B cell (primary cell): ENCODE measurements around the gene ZNF516. TPM values are rescaled to one million over a fixed set of nuclear protein-coding genes. Genes with fewer than 3 reads are reported as not detected.

ENCODE experiments used
- ATAC-seq: fragments of 200-7000 bp; cut with Tn5 transposase; one replicate; pipeline ENCODE4 v1.10.0; 2021; ENCODE audit warnings: low read depth, mild to moderate bottlenecking, moderate number of reproducible peaks, moderate library complexity
- CTCF ChIA-PET: fragments of 350-600 bp; sonication (Branson Sonifier 250); formaldehyde crosslinking; loops from one replicate; lab custom pipeline; 2021; ENCODE audit warnings: antibody characterized with exemption, inconsistent platforms; lab: Charles Lee
- POLR2A ChIA-PET: fragments of 350-600 bp; sonication (Branson Sonifier 250); formaldehyde crosslinking; loops from one replicate; lab custom pipeline; 2021; ENCODE audit warnings: antibody characterized with exemption; lab: Charles Lee
- DNase-seq: peaks from one replicate; pipeline ENCODE4 v3.0.0; 2013
- H2AFZ ChIP-seq: 2 replicates; pipeline ENCODE4 v1.6.1; 2012; ENCODE audit warnings: mild to moderate bottlenecking, low read depth, low read length; ENCODE audit not compliant: insufficient read depth, poor library complexity, severe bottlenecking
- H3K27ac ChIP-seq, 2 donors: 1 replicate in 1 of 2; 2 replicates in 1 of 2; pipeline ENCODE4 v1.5.1; 2012 to 2013; ENCODE audit warnings: low read length in 2 of 2, mild to moderate bottlenecking in 2 of 2, moderate library complexity in 1 of 2
- H3K27me3 ChIP-seq, 4 experiments: fragments of 200-600 bp in 1 of 4; sonication (generic) in 1 of 4; replicated peaks in 1 of 4; 1 replicate in 2 of 4; 2 replicates in 2 of 4; pipeline versions ENCODE4 v1.6.1 to v1.7.0; 2013 to 2016; ENCODE audit warnings: low read length in 3 of 4, mild to moderate bottlenecking in 2 of 4, mixed read lengths in 1 of 4, moderate library complexity in 1 of 4; ENCODE audit not compliant: insufficient read depth in 4 of 4, control insufficient read depth in 3 of 4; ENCODE audit errors: control extremely low read depth in 1 of 4
- H3K36me3 ChIP-seq, 2 experiments: replicated peaks in 1 of 2; 1 replicate in 1 of 2; 2 replicates in 1 of 2; pipeline versions ENCODE4 v1.6.1 to v1.7.1; 2013; ENCODE audit warnings: low read length in 1 of 2; ENCODE audit not compliant: insufficient read depth in 2 of 2, control insufficient read depth in 1 of 2; ENCODE audit errors: control extremely low read depth in 1 of 2, extremely low read depth in 1 of 2
- H3K4me1 ChIP-seq, 2 donors: fragments of 200-600 bp in 1 of 2; sonication (generic) in 1 of 2; 1 replicate in 1 of 2; 2 replicates in 1 of 2; pipeline versions ENCODE4 v1.5.1 to v1.6.1; 2013 to 2017; ENCODE audit warnings: low read length in 2 of 2; ENCODE audit not compliant: control insufficient read depth in 2 of 2, insufficient read depth in 2 of 2
- H3K4me2 ChIP-seq: replicated peaks from 2 replicates; pipeline ENCODE3; 2012; ENCODE audit warnings: mild to moderate bottlenecking, low read depth, low read length; ENCODE audit not compliant: poor library complexity, severe bottlenecking
- H3K4me3 ChIP-seq, 5 experiments: fragments of 200-600 bp in 1 of 5; sonication (generic) in 1 of 5; 1 replicate in 3 of 5; 2 replicates in 2 of 5; pipeline versions ENCODE4 v1.5.1 to v1.7.0; 2011 to 2016; ENCODE audit warnings: low read length in 4 of 5, mild to moderate bottlenecking in 4 of 5, low read depth in 2 of 5, control low read depth in 1 of 5, moderate library complexity in 1 of 5; ENCODE audit not compliant: insufficient read depth in 1 of 5; ENCODE audit errors: control extremely low read depth in 1 of 5, extremely low read depth in 1 of 5
- H3K79me2 ChIP-seq: fragments of 200-600 bp; sonication (generic); one replicate; pipeline ENCODE4 v1.6.0; 2016; ENCODE audit warnings: low read length; ENCODE audit not compliant: control insufficient read depth, insufficient read depth
- H3K9ac ChIP-seq: fragments of 200-600 bp; sonication (generic); 2 replicates; pipeline ENCODE4 v1.6.1; 2017; ENCODE audit warnings: mild to moderate bottlenecking, low read length, moderate library complexity
- H3K9me3 ChIP-seq, 3 donors: one replicate each; pipeline versions ENCODE4 v1.6.1 to v1.7.1; 2013; ENCODE audit warnings: low read length in 2 of 3; ENCODE audit not compliant: control insufficient read depth in 2 of 3, insufficient read depth in 1 of 3; ENCODE audit errors: control extremely low read depth in 1 of 3
- H4K20me1 ChIP-seq: 2 replicates; pipeline ENCODE4 v1.6.0; 2012; ENCODE audit warnings: mild to moderate bottlenecking, low read length; ENCODE audit not compliant: insufficient read depth, control insufficient read depth, poor library complexity, severe bottlenecking
- H3K27ac Mint-ChIP-seq: one replicate; pipeline ENCODE4 v1.8.0; 2021; ENCODE audit warnings: mixed read lengths
- H3K27me3 Mint-ChIP-seq: one replicate; pipeline ENCODE4 v1.8.0; 2021; ENCODE audit warnings: mixed read lengths
- H3K4me1 Mint-ChIP-seq: one replicate; pipeline ENCODE4 v1.8.0; 2021; ENCODE audit warnings: mixed read lengths
- H3K4me3 Mint-ChIP-seq: one replicate; pipeline ENCODE4 v1.8.0; 2021; ENCODE audit warnings: mixed read lengths
- H3K9me3 Mint-ChIP-seq: one replicate; pipeline ENCODE4 v1.8.0; 2022; ENCODE audit warnings: mixed read lengths; ENCODE audit not compliant: insufficient read depth
- CTCF ChIP-seq: fragments of 200-600 bp; IDR thresholded peaks from one replicate; pipeline ENCODE4 v1.8.0; 2022; ENCODE audit warnings: antibody characterized with exemption, mild to moderate bottlenecking
- EZH2 ChIP-seq: IDR thresholded peaks from 2 replicates; pipeline ENCODE4 v1.6.1; 2012; ENCODE audit warnings: borderline replicate concordance, low read depth, mild to moderate bottlenecking, moderate library complexity, low read length; ENCODE audit not compliant: insufficient read depth, poor library complexity, severe bottlenecking
- WGBS: methylation state at CpG from one replicate; pipeline ENCODE4 v1.1.5; 2013; ENCODE audit warnings: missing lambda C conversion rate; ENCODE audit not compliant: insufficient coverage; 5-methylcytosine and 5-hydroxymethylcytosine counted together
- intact Hi-C: fragments of 100-400 bp; cut with micrococcal nuclease; formaldehyde crosslinking; loops from one replicate; pipeline ENCODE4 v1.10.0; 2022
- polyA plus RNA-seq: library from polyadenylated mRNA; depleted of rRNA; stranded (reverse); fragments of >200 nt; gene quantifications from 2 replicates; pipeline ENCODE4 v1.2.3, GENCODE V29; 2012
- total RNA-seq, 2 donors: library from RNA; stranded (reverse); fragments of 120-200 nt in 1 of 2; gene quantifications; 1 replicate in 1 of 2; 2 replicates in 1 of 2; pipeline versions ENCODE4 v1.2.3 to v1.2.4, GENCODE V29; 2013 to 2022

ZNF516 gene
- total and polyA plus RNA-seq, 2 donors (not counting 1 experiment from before 2014, with no cell fraction given), result 6.7 to 27.1 TPM

- Mint-ChIP-seq H3K4me1 (no peaks in the 10 kb centered on the region), H3K9me3 (no peaks in the 10 kb centered on the region), H3K27ac (no peak overlapping the region), H3K27me3 (no peaks in the 10 kb centered on the region), H3K4me3 (no peak overlapping the region)
- CTCF ChIA-PET, result no interaction called here
- Histone ChIP-seq H2AFZ (no peak overlapping the region), H3K27ac (no peak overlapping the region), H3K27me3 (no peaks in the 10 kb centered on the region), H3K4me1 (no peaks in the 10 kb centered on the region), H3K9ac (no peak overlapping the region), H3K79me2 (no peaks in the 10 kb centered on the region), H3K4me2 (no peak overlapping the region), H4K20me1 (no peaks in the 10 kb centered on the region), H3K36me3 (no peaks in the 10 kb centered on the region), H3K4me3 (no peak overlapping the region), H3K9me3 (peaks cover 0 to 10% (median 2%) of the 10 kb centered on the region in 3 donors)
- WGBS, result 35% methylated on average over 1 of the region's 2 CpGs
- no peak for ATAC-seq
- TF ChIP-seq CTCF, result no peak
- TF ChIP-seq EZH2, result no peak
- intact Hi-C loops, result no loop called here
- DNase-seq, result no peak
- POLR2A ChIA-PET, result no interaction called here
Observed at GRCh38 chr18:76339246-76339620, 155.8 kb downstream of the ZNF516 start.

- DNase-seq (no peak), ATAC-seq (no peak)
- Mint-ChIP-seq H3K27ac (no peak overlapping the region), H3K4me1 (no peaks in the 10 kb centered on the region), H3K4me3 (no peak overlapping the region), H3K9me3 (peaks cover under 1% of the 10 kb centered on the region), H3K27me3 (no peaks in the 10 kb centered on the region)
- intact Hi-C loops, result no loop called here
- no peak for TF ChIP-seq CTCF
- no peak for TF ChIP-seq EZH2
- POLR2A ChIA-PET, result no interaction called here
- Histone ChIP-seq H4K20me1 (no peaks in the 10 kb centered on the region), H3K9me3 (peaks cover 0 to 10% (median 2%) of the 10 kb centered on the region in 3 donors), H3K79me2 (no peaks in the 10 kb centered on the region), H2AFZ (no peak overlapping the region), H3K36me3 (no peaks in the 10 kb centered on the region), H3K4me1 (no peaks in the 10 kb centered on the region), H3K9ac (no peak overlapping the region), H3K4me3 (no peak overlapping the region), H3K27ac (no peak overlapping the region), H3K4me2 (no peak overlapping the region), H3K27me3 (no peaks in the 10 kb centered on the region)
- CTCF ChIA-PET, result no interaction called here
- 96% methylated on average over 2 of the region's 5 CpGs for WGBS
Observed at GRCh38 chr18:76338619-76339245, 156.3 kb downstream of the ZNF516 start.
